Measurements from ENCODE around the gene F13A1. TPM values are rescaled to one million over a fixed set of nuclear protein-coding genes. Genes with fewer than 3 reads are reported as not detected.

F13A1 gene
- total and polyA plus RNA-seq, 4 experiments from 2014 or later = 0.06 to 0.44 (median 0.33) TPM; not detected in 1

DNA sequence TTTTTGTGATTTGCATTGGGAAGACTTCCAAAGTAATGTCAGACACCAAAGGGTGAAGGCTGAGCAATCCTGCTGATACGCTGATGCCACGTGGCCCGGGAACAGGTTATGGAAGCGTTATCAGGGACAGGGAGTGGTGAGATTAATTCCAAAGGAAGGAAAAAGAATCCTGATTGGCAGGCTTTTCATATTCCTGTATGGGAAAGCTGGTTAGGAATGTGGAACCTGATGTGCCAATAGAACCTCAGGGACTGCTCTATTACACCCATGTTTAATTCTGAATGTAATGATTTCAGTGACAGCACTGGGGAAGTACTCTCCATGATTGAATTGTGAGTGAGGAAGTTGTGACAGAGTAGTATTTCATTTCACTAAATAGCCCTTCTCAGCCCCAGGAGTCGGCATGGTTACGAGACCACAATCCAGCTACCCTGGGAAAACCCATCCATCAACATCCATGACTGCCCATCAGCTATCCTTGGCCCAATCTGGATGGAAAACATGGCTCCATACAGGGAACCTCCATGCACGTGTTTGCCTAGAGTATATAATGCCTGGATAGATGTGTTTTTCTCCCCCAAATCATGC lies 49.4 kb downstream of the F13A1 start:
- H3K36me3 ChIP-seq (ENCODE audit: insufficient read depth, low read length) = no peaks in the 10 kb centered on the region
- peaks cover 9 to 18% of the 10 kb centered on the region in 2 donors for H3K27me3 Mint-ChIP-seq
- POLR2A ChIA-PET (ENCODE audit: partially characterized antibody) = no interaction called here
- H3K36me3 Mint-ChIP-seq = no peaks in the 10 kb centered on the region
- H3K27ac ChIP-seq (ENCODE audit: low read depth, low read length) = no peak overlapping the region
- no peaks in the 10 kb centered on the region for H3K27me3 ChIP-seq (ENCODE audit: insufficient read depth, low read length)
- H3K4me1 ChIP-seq (ENCODE audit: insufficient read depth, low read length) = no peaks in the 10 kb centered on the region
- H3K4me3 Mint-ChIP-seq = no peak overlapping the region
- H3K27ac Mint-ChIP-seq = no peak overlapping the region
- intact Hi-C loops (cut with micrococcal nuclease) = no loop called here
- peaks cover 0 to 22% (median 7%) of the 10 kb centered on the region in 8 donors for H3K9me3 Mint-ChIP-seq
- CTCF ChIA-PET (ENCODE audit: partially characterized antibody) = no interaction called here
- peaks cover 0 to 4% of the 10 kb centered on the region in 2 donors for H3K9me3 ChIP-seq (ENCODE audit: control insufficient read depth in 1 of 2, low read length in 2 of 2)
- no peak for DNase-seq
- no peaks in the 10 kb centered on the region for H3K4me1 Mint-ChIP-seq
- H3K4me3 ChIP-seq (ENCODE audit: low read length in 2 of 2) = no peak overlapping the region

- Histone ChIP-seq H3K27ac (ENCODE audit: low read depth, low read length) (no peak overlapping the region), H3K9me3 (ENCODE audit: control insufficient read depth in 1 of 2, low read length in 2 of 2) (no peaks in the 10 kb centered on the region), H3K27me3 (ENCODE audit: insufficient read depth, low read length) (no peaks in the 10 kb centered on the region), H3K4me3 (ENCODE audit: low read length in 2 of 2) (no peak overlapping the region), H3K36me3 (ENCODE audit: insufficient read depth, low read length) (no peaks in the 10 kb centered on the region), H3K4me1 (ENCODE audit: insufficient read depth, low read length) (no peaks in the 10 kb centered on the region)
- peak in 1 of 5 donors; percentile 20 for DNase-seq
- peaks cover 1 to 3% of the 10 kb centered on the region in 2 donors for H3K27me3 Mint-ChIP-seq
- H3K4me1 Mint-ChIP-seq = no peaks in the 10 kb centered on the region
- H3K36me3 Mint-ChIP-seq = no peaks in the 10 kb centered on the region
- no peak overlapping the region for H3K4me3 Mint-ChIP-seq
- H3K27ac Mint-ChIP-seq = no peak overlapping the region
- peaks cover 0 to 2% (median 0%) of the 10 kb centered on the region in 8 donors for H3K9me3 Mint-ChIP-seq
- intact Hi-C loops (cut with micrococcal nuclease) = no loop called here
- POLR2A ChIA-PET (ENCODE audit: partially characterized antibody) = no interaction called here
- CTCF ChIA-PET (ENCODE audit: partially characterized antibody) = no interaction called here
These were observed 60.2 kb downstream of the F13A1 start for GRCh38 chr6:6260196-6260722.

- no peak overlapping the region for H3K27ac Mint-ChIP-seq
- DNase-seq = no peak
- H3K27ac ChIP-seq (ENCODE audit: low read depth, low read length) = no peak overlapping the region
- no peaks in the 10 kb centered on the region for H3K9me3 ChIP-seq (ENCODE audit: control insufficient read depth in 1 of 2, low read length in 2 of 2)
- no peaks in the 10 kb centered on the region for H3K36me3 ChIP-seq (ENCODE audit: insufficient read depth, low read length)
- no peaks in the 10 kb centered on the region for H3K36me3 Mint-ChIP-seq
- no peaks in the 10 kb centered on the region for H3K27me3 ChIP-seq (ENCODE audit: insufficient read depth, low read length)
- H3K27me3 Mint-ChIP-seq = peaks cover 3 to 4% of the 10 kb centered on the region in 2 donors
- intact Hi-C loops (cut with micrococcal nuclease) = no loop called here
- CTCF ChIA-PET (ENCODE audit: partially characterized antibody) = no interaction called here
- H3K9me3 Mint-ChIP-seq = no peaks in the 10 kb centered on the region
- no peak overlapping the region for H3K4me3 Mint-ChIP-seq
- no peaks in the 10 kb centered on the region for H3K4me1 Mint-ChIP-seq
- H3K4me3 ChIP-seq (ENCODE audit: low read length in 2 of 2) = no peak overlapping the region
- POLR2A ChIA-PET (ENCODE audit: partially characterized antibody) = no interaction called here
- H3K4me1 ChIP-seq (ENCODE audit: insufficient read depth, low read length) = no peaks in the 10 kb centered on the region
These were observed 63.6 kb downstream of the F13A1 start for GRCh38 chr6:6256886-6257285.

DNA sequence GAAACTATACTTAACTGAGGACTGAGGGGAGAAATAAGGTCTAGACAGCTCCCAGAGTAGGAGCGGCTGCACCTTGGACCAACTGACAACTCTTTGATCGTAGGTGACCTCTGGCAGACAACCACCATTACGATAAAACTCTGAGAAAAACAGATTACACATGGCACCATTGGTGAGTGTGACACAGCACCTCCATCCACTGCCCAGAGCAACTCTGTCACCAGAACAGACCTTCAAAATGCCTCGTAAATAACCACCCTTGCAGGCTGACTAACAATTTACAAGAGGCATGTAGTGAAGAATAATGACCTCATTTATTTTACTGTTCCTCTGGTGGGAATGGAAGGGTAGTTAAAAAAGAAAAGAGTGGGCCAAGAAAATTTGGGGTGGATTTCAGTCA lies 64.2 kb downstream of the F13A1 start:
- H3K4me1 ChIP-seq (ENCODE audit: insufficient read depth, low read length) = no peaks in the 10 kb centered on the region
- Mint-ChIP-seq H3K27ac (no peak overlapping the region), H3K36me3 (no peaks in the 10 kb centered on the region), H3K9me3 (no peaks in the 10 kb centered on the region), H3K27me3 (peaks cover 3 to 6% of the 10 kb centered on the region in 2 donors), H3K4me1 (no peaks in the 10 kb centered on the region), H3K4me3 (no peak overlapping the region)
- POLR2A ChIA-PET (ENCODE audit: partially characterized antibody) = no interaction called here
- CTCF ChIA-PET (ENCODE audit: partially characterized antibody) = no interaction called here
- no peaks in the 10 kb centered on the region for H3K9me3 ChIP-seq (ENCODE audit: control insufficient read depth in 1 of 2, low read length in 2 of 2)
- no peak overlapping the region for H3K27ac ChIP-seq (ENCODE audit: low read depth, low read length)
- H3K36me3 ChIP-seq (ENCODE audit: insufficient read depth, low read length) = no peaks in the 10 kb centered on the region
- no peak overlapping the region for H3K4me3 ChIP-seq (ENCODE audit: low read length in 2 of 2)
- intact Hi-C loops (cut with micrococcal nuclease) = no loop called here
- H3K27me3 ChIP-seq (ENCODE audit: insufficient read depth, low read length) = no peaks in the 10 kb centered on the region
- no peak for DNase-seq

- H3K27me3 ChIP-seq (ENCODE audit: insufficient read depth, low read length) = no peaks in the 10 kb centered on the region
- H3K4me3 Mint-ChIP-seq = no peak overlapping the region
- H3K36me3 ChIP-seq (ENCODE audit: insufficient read depth, low read length) = no peaks in the 10 kb centered on the region
- no peak overlapping the region for H3K27ac Mint-ChIP-seq
- POLR2A ChIA-PET (ENCODE audit: partially characterized antibody) = no interaction called here
- H3K4me3 ChIP-seq (ENCODE audit: low read length in 2 of 2) = no peak overlapping the region
- H3K27ac ChIP-seq (ENCODE audit: low read depth, low read length) = no peak overlapping the region
- H3K36me3 Mint-ChIP-seq = no peaks in the 10 kb centered on the region
- peaks cover 9 to 17% of the 10 kb centered on the region in 2 donors for H3K27me3 Mint-ChIP-seq
- CTCF ChIA-PET (ENCODE audit: partially characterized antibody) = no interaction called here
- H3K9me3 ChIP-seq (ENCODE audit: control insufficient read depth in 1 of 2, low read length in 2 of 2) = no peaks in the 10 kb centered on the region
- intact Hi-C loops (cut with micrococcal nuclease) = no loop called here
- DNase-seq = no peak
- H3K4me1 ChIP-seq (ENCODE audit: insufficient read depth, low read length) = no peaks in the 10 kb centered on the region
- H3K4me1 Mint-ChIP-seq = no peaks in the 10 kb centered on the region
- H3K9me3 Mint-ChIP-seq = no peaks in the 10 kb centered on the region
These were observed 68.7 kb downstream of the F13A1 start for GRCh38 chr6:6251555-6252280.

GRCh38 chr6:6248651-6249050 lies 71.8 kb downstream of the F13A1 start:
- Histone ChIP-seq H3K4me3 (ENCODE audit: low read length in 2 of 2) (no peak overlapping the region), H3K27ac (ENCODE audit: low read depth, low read length) (no peak overlapping the region), H3K9me3 (ENCODE audit: control insufficient read depth in 1 of 2, low read length in 2 of 2) (no peaks in the 10 kb centered on the region), H3K4me1 (ENCODE audit: insufficient read depth, low read length) (no peaks in the 10 kb centered on the region), H3K27me3 (ENCODE audit: insufficient read depth, low read length) (no peaks in the 10 kb centered on the region), H3K36me3 (ENCODE audit: insufficient read depth, low read length) (no peaks in the 10 kb centered on the region)
- Mint-ChIP-seq H3K27ac (no peak overlapping the region), H3K4me3 (no peak overlapping the region), H3K9me3 (no peaks in the 10 kb centered on the region), H3K4me1 (no peaks in the 10 kb centered on the region), H3K27me3 (peaks cover 13 to 21% of the 10 kb centered on the region in 2 donors), H3K36me3 (no peaks in the 10 kb centered on the region)
- intact Hi-C loops (cut with micrococcal nuclease) = no loop called here
- DNase-seq = no peak
- ChIA-PET CTCF (ENCODE audit: partially characterized antibody) (no interaction called here), POLR2A (ENCODE audit: partially characterized antibody) (no interaction called here)

GRCh38 chr6:6246544-6246943 lies 73.9 kb downstream of the F13A1 start:
- POLR2A ChIA-PET (ENCODE audit: partially characterized antibody) = no interaction called here
- Histone ChIP-seq H3K9me3 (ENCODE audit: control insufficient read depth in 1 of 2, low read length in 2 of 2) (no peaks in the 10 kb centered on the region), H3K27ac (ENCODE audit: low read depth, low read length) (no peak overlapping the region), H3K4me1 (ENCODE audit: insufficient read depth, low read length) (no peaks in the 10 kb centered on the region), H3K27me3 (ENCODE audit: insufficient read depth, low read length) (no peaks in the 10 kb centered on the region), H3K4me3 (ENCODE audit: low read length in 2 of 2) (no peak overlapping the region), H3K36me3 (ENCODE audit: insufficient read depth, low read length) (no peaks in the 10 kb centered on the region)
- H3K27me3 Mint-ChIP-seq = peaks cover 13 to 25% of the 10 kb centered on the region in 2 donors
- H3K27ac Mint-ChIP-seq = no peak overlapping the region
- no peaks in the 10 kb centered on the region for H3K4me1 Mint-ChIP-seq
- no peak for DNase-seq
- intact Hi-C loops (cut with micrococcal nuclease) = no loop called here
- no peaks in the 10 kb centered on the region for H3K36me3 Mint-ChIP-seq
- CTCF ChIA-PET (ENCODE audit: partially characterized antibody) = no interaction called here
- H3K9me3 Mint-ChIP-seq = peaks cover 0 to 3% (median 0%) of the 10 kb centered on the region in 8 donors
- H3K4me3 Mint-ChIP-seq = no peak overlapping the region

All from CD4-positive, alpha-beta memory T cell (primary cell).